OCI-LY3 (cell line): Measurements from ENCODE around the gene POLR2L.

ENCODE experiments used
- EZH2phosphoT487 ChIP-seq: fragments of 200-600 bp; shearing (Covaris generic); IDR thresholded peaks from 2 replicates; pipeline ENCODE4 v1.6.1; 2018; ENCODE audit warnings: antibody characterized with exemption, mixed run types, low read depth
- TF ChIP-seq, protein P1 (sequence below): fragments of 200-600, 300-600 bp; sonication (generic); IDR thresholded peaks from 2 replicates; pipeline ENCODE4 v1.5.1; 2014; ENCODE audit warnings: antibody characterized with exemption, low read length, low read depth

- TF ChIP-seq, protein P1, sequence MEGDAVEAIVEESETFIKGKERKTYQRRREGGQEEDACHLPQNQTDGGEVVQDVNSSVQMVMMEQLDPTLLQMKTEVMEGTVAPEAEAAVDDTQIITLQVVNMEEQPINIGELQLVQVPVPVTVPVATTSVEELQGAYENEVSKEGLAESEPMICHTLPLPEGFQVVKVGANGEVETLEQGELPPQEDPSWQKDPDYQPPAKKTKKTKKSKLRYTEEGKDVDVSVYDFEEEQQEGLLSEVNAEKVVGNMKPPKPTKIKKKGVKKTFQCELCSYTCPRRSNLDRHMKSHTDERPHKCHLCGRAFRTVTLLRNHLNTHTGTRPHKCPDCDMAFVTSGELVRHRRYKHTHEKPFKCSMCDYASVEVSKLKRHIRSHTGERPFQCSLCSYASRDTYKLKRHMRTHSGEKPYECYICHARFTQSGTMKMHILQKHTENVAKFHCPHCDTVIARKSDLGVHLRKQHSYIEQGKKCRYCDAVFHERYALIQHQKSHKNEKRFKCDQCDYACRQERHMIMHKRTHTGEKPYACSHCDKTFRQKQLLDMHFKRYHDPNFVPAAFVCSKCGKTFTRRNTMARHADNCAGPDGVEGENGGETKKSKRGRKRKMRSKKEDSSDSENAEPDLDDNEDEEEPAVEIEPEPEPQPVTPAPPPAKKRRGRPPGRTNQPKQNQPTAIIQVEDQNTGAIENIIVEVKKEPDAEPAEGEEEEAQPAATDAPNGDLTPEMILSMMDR: no peak
- no peak for TF ChIP-seq EZH2phosphoT487
Measured at GRCh38 chr11:849951-850774, 7.8 kb upstream of the POLR2L start.
